ENCODE results near the gene APEX1. TPM values are rescaled to one million over a fixed set of nuclear protein-coding genes. Genes with fewer than 3 reads are reported as not detected.

APEX1 gene
- total RNA-seq, 1 experiment from 2014 or later: 324 TPM

DNA sequence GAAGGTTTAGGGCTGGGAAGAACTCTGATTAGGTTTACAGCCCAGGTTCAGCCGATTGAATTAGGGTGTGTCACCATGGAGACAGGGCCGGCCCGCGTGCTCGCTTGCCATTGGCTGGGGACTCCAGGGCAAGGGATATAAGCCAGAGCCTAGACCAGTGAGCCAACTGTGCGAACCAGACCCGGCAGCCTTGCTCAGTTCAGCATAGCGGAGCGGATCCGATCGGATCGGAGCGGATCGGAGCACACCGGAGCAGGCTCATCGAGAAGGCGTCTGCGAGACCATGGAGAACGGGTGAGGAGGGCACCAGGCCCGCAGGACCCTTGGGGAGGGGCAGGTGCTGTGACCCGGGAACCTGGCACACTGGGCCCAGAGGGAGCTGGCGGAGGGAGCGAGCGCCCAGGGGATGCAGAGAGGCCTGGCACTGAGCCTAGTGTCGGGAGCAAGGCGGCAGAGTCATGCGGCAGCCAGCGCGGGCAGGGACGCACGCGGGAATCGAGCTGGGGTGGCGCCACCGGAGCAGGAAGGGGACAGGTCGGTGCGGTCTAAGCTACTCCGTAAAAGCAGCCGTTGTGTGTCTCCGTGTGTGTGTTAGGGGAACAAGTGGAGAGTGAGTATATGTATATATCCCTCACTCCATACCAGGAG lies 14.3 kb downstream of the APEX1 start, which contains the start of gene PNP (continued):
- TF ChIP-seq ZNF281 (CRISPR knock-in tag; IDR thresholded peaks at IDR 0.05) (0 out of 2 replicates have a peak, but pooled peaks have one; percentile 59), PRDM15 (CRISPR knock-in tag; IDR thresholded peaks at IDR 0.05) (peak; percentile 91), ZNF121 (CRISPR knock-in tag; IDR thresholded peaks at IDR 0.05) (0 out of 2 replicates have a peak, but pooled peaks have one; percentile 28), FOXP1 (CRISPR knock-in tag; IDR thresholded peaks at IDR 0.05; ENCODE audit: borderline replicate concordance) (no peak; the same call in 1 of the 2 replicates), ZNF232 (CRISPR knock-in tag; IDR thresholded peaks at IDR 0.05) (no peak; the same call in 1 of the 2 replicates), RORB (CRISPR knock-in tag; IDR thresholded peaks at IDR 0.05) (no peak), FOXK1 (CRISPR knock-in tag; IDR thresholded peaks at IDR 0.05) (0 out of 2 replicates have a peak, but pooled peaks have one; percentile 48), MAX (CRISPR knock-in tag; IDR thresholded peaks at IDR 0.05) (peak; percentile 53; the same call in 1 of the 2 replicates), ARID4B (CRISPR knock-in tag; IDR thresholded peaks at IDR 0.05; ENCODE audit: borderline replicate concordance) (peak; percentile 17; the same call in 1 of the 2 replicates)
- TF ChIP-seq, protein P1, sequence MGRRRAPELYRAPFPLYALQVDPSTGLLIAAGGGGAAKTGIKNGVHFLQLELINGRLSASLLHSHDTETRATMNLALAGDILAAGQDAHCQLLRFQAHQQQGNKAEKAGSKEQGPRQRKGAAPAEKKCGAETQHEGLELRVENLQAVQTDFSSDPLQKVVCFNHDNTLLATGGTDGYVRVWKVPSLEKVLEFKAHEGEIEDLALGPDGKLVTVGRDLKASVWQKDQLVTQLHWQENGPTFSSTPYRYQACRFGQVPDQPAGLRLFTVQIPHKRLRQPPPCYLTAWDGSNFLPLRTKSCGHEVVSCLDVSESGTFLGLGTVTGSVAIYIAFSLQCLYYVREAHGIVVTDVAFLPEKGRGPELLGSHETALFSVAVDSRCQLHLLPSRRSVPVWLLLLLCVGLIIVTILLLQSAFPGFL (CRISPR knock-in tag; IDR thresholded peaks at IDR 0.05; ENCODE audit: borderline replicate concordance): peak; percentile 74; the same call in 1 of the 2 replicates
- TF ChIP-seq, protein P2, sequence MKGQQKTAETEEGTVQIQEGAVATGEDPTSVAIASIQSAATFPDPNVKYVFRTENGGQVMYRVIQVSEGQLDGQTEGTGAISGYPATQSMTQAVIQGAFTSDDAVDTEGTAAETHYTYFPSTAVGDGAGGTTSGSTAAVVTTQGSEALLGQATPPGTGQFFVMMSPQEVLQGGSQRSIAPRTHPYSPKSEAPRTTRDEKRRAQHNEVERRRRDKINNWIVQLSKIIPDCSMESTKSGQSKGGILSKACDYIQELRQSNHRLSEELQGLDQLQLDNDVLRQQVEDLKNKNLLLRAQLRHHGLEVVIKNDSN (CRISPR knock-in tag; IDR thresholded peaks at IDR 0.05): peak; percentile 20; the same call in 1 of the 2 replicates
